K562 (cell line): ENCODE measurements around the gene PDE4A. TPM values are rescaled to one million over a fixed set of nuclear protein-coding genes. Genes with fewer than 3 reads are reported as not detected.

Experiments used
- BRF2 ChIP-seq: IDR thresholded peaks from 3 replicates; pipeline ENCODE4 v1.6.1; 2011; ENCODE audit warnings: borderline replicate concordance, mild to moderate bottlenecking; ENCODE audit not compliant: insufficient read length, insufficient read depth
- CAMTA2 ChIP-seq: fragments of 250-450 bp; sonication (Bioruptor Pico); conservative IDR thresholded peaks from 2 replicates; pipeline ENCODE4 v1.5.1; 2022
- CEBPB ChIP-seq: fragments of 450-650 bp; IDR thresholded peaks from 2 replicates; pipeline ENCODE4 v1.6.1; 2016; ENCODE audit warnings: missing genetic modification characterization, missing compliant biosample characterization
- DIDO1 ChIP-seq: fragments of 450-650 bp; IDR thresholded peaks from 2 replicates; pipeline ENCODE4 v1.6.1; 2016; ENCODE audit warnings: low read depth, missing biosample characterization, missing genetic modification characterization
- KLF10 ChIP-seq: fragments of 250-450 bp; sonication (Bioruptor Pico); IDR thresholded peaks from 2 replicates; pipeline ENCODE4 v1.6.1; 2021; ENCODE audit warnings: matching md5 sums
- NEUROD1 ChIP-seq: fragments of 150-350 bp; IDR thresholded peaks from 2 replicates; pipeline ENCODE4 v1.6.1; 2014; ENCODE audit warnings: borderline replicate concordance, low read length, low read depth; ENCODE audit not compliant: partially characterized antibody
- SMARCE1 ChIP-seq: fragments of 450-650 bp; IDR thresholded peaks from 2 replicates; pipeline ENCODE4 v1.7.1; 2016; ENCODE audit warnings: mild to moderate bottlenecking
- SREBF1 ChIP-seq: fragments of 150-350 bp; IDR thresholded peaks from 2 replicates; pipeline ENCODE4 v1.6.1; 2014; ENCODE audit warnings: antibody characterized with exemption, low read depth, low read length, borderline replicate concordance
- ZBTB2 ChIP-seq: fragments of 450-650 bp; IDR thresholded peaks from 2 replicates; pipeline ENCODE4 v1.6.1; 2016; ENCODE audit warnings: antibody characterized with exemption
- ZKSCAN3 ChIP-seq: fragments of 250-450 bp; sonication (Bioruptor Pico); IDR thresholded peaks from 2 replicates; pipeline ENCODE4 v1.4.0; 2020
- ZNF280B ChIP-seq: fragments of 250-450 bp; sonication (Bioruptor Pico); IDR thresholded peaks from 2 replicates; pipeline ENCODE4 v1.5.1; 2021; ENCODE audit warnings: mild to moderate bottlenecking
- ZNF449 ChIP-seq: fragments of 250-450 bp; sonication (Bioruptor Pico); IDR thresholded peaks from 2 replicates; pipeline ENCODE4 v1.8.0; 2022; ENCODE audit warnings: moderate library complexity, mild to moderate bottlenecking, inconsistent platforms
- ZNF551 ChIP-seq: fragments of 250-450 bp; sonication (Bioruptor Pico); IDR thresholded peaks from 2 replicates; pipeline ENCODE4 v1.5.0; 2021; ENCODE audit warnings: mild to moderate bottlenecking, moderate library complexity
- polyA plus RNA-seq, 8 experiments: library from polyadenylated mRNA; depleted of rRNA in 4 of 8; stranded (reverse) in 5 of 8; unstranded in 3 of 8; fragments of >200 nt; fragmentation: Nextera tagmentation in 2 of 8; fragmentation: Illumina TruSeq in 1 of 8; extraction: Ambion mirVana in 2 of 8; extraction: Trizol in 1 of 8; gene quantifications; 2 replicates each; pipeline versions ENCODE4 v1.2.1 to v1.2.3, GENCODE V29; 2011 to 2014; ENCODE audit warnings: inconsistent platforms in 1 of 8, missing spikeins in 1 of 8
- total RNA-seq, 7 experiments: library from RNA; depleted of rRNA in 6 of 7; stranded (reverse); fragments of >200 nt in 6 of 7; fragmentation: Illumina TruSeq in 2 of 7; extraction: Trizol in 2 of 7; gene quantifications; 2 replicates each; pipeline versions ENCODE4 v1.2.1 to v1.2.3, GENCODE V29; 2011 to 2021; ENCODE audit warnings: low replicate concordance in 1 of 7
- TF ChIP-seq, protein P1 (sequence below): fragments of 450-650 bp; formaldehyde crosslinking; IDR thresholded peaks from 2 replicates; pipeline ENCODE4 v1.4.0; 2022; ENCODE audit warnings: missing genetic modification characterization
- TF ChIP-seq, protein P2 (sequence below): sonication (generic); formaldehyde crosslinking; IDR thresholded peaks from 2 replicates; pipeline ENCODE4 v1.5.0; 2020; ENCODE audit warnings: missing genetic modification reagents
- TF ChIP-seq, protein P3 (sequence below): IDR thresholded peaks from 2 replicates; pipeline ENCODE4 v1.6.1; 2011; ENCODE audit warnings: borderline replicate concordance, low read depth, mild to moderate bottlenecking, moderate library complexity, low read length; ENCODE audit not compliant: insufficient read depth, poor library complexity, severe bottlenecking

The PDE4A gene
- total and polyA plus RNA-seq, 9 of the 15 experiments (the other 6 are each of a cell fraction or from before 2014, with no cell fraction given): 0.66 to 26.9 (median 4.6) TPM

DNA sequence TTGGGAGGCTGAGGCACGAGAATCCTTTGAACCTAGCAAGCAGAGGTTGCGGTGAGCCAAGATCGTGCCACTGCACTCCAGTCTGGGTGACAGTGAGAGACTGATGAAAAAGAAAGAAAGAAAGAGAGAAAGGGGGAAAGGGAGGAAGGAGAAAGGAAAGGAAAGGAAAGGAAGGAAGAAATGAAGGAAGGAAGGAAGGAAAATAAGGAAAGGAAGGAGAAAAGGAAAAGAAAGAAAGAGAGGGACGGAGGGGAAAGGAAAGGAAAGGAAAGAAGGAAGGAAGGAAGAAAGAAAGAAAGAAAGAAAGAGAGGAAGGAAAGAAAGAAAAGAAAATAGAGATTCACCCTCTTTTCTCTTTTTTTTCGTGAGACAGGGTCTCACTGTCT is 8.7 kb downstream of the PDE4A start (continued):
- TF ChIP-seq ZNF280B (CRISPR knock-in tag): no peak
- TF ChIP-seq, protein P1, sequence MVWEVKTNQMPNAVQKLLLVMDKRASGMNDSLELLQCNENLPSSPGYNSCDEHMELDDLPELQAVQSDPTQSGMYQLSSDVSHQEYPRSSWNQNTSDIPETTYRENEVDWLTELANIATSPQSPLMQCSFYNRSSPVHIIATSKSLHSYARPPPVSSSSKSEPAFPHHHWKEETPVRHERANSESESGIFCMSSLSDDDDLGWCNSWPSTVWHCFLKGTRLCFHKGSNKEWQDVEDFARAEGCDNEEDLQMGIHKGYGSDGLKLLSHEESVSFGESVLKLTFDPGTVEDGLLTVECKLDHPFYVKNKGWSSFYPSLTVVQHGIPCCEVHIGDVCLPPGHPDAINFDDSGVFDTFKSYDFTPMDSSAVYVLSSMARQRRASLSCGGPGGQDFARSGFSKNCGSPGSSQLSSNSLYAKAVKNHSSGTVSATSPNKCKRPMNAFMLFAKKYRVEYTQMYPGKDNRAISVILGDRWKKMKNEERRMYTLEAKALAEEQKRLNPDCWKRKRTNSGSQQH (CRISPR knock-in tag): peak; percentile 67; the same call in 1 of the 2 replicates
- TF ChIP-seq ZNF449 (CRISPR knock-in tag): no peak
- TF ChIP-seq, protein P2, sequence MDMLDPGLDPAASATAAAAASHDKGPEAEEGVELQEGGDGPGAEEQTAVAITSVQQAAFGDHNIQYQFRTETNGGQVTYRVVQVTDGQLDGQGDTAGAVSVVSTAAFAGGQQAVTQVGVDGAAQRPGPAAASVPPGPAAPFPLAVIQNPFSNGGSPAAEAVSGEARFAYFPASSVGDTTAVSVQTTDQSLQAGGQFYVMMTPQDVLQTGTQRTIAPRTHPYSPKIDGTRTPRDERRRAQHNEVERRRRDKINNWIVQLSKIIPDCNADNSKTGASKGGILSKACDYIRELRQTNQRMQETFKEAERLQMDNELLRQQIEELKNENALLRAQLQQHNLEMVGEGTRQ (CRISPR knock-in tag): no peak
- no peak for TF ChIP-seq CAMTA2 (CRISPR knock-in tag)
- TF ChIP-seq KLF10 (CRISPR knock-in tag): no peak
- TF ChIP-seq BRF2: no peak
- TF ChIP-seq CEBPB (tag): no peak
- TF ChIP-seq ZBTB2: peak; percentile 88
- TF ChIP-seq ZNF551 (CRISPR knock-in tag): no peak
- no peak for TF ChIP-seq NEUROD1
- TF ChIP-seq ZKSCAN3 (CRISPR knock-in tag): no peak
- no peak for TF ChIP-seq SMARCE1
- TF ChIP-seq, protein P3, sequence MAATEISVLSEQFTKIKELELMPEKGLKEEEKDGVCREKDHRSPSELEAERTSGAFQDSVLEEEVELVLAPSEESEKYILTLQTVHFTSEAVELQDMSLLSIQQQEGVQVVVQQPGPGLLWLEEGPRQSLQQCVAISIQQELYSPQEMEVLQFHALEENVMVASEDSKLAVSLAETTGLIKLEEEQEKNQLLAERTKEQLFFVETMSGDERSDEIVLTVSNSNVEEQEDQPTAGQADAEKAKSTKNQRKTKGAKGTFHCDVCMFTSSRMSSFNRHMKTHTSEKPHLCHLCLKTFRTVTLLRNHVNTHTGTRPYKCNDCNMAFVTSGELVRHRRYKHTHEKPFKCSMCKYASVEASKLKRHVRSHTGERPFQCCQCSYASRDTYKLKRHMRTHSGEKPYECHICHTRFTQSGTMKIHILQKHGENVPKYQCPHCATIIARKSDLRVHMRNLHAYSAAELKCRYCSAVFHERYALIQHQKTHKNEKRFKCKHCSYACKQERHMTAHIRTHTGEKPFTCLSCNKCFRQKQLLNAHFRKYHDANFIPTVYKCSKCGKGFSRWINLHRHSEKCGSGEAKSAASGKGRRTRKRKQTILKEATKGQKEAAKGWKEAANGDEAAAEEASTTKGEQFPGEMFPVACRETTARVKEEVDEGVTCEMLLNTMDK: no peak
- TF ChIP-seq SREBF1: no peak
- TF ChIP-seq DIDO1 (tag): no peak
